HG02623 (cell line): ENCODE data around the gene TMEM61.
"Not testable (repeated sequence)": the region's sequence is repeated elsewhere in the genome, so short reads cannot be mapped to it uniquely, and the experiment has no call there.

Experiments
- ATAC-seq: cut with Tn5 transposase; IDR thresholded peaks from one replicate; pipeline ENCODE4 v1.9.1; 2021; ENCODE audit warnings: moderate library complexity; ENCODE audit not compliant: unreplicated experiment

TMEM61 gene

DNA sequence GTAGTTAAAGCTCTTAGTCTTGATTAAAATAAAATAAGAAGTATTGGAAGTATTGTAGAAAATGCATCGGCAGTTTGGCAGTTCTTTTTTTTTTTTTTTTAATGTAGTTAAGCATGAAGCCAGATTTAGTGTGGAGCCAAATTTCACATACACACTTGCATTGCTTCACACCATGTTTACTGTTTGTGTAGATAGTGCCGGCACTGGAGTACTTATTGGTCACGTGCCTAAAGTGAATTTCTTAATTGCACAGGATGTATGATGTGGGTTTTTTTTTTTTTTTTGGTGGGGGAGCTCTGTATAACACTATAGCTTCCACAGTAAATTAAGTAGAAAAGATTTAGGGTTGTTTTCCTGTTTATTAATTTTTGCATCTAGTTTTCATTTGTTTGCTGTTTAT lies 21.2 kb upstream of the TMEM61 start:
- no peak for ATAC-seq

GRCh38 chr1:54962612-54963395 lies 17.6 kb upstream of the TMEM61 start:
- no peak for ATAC-seq

DNA sequence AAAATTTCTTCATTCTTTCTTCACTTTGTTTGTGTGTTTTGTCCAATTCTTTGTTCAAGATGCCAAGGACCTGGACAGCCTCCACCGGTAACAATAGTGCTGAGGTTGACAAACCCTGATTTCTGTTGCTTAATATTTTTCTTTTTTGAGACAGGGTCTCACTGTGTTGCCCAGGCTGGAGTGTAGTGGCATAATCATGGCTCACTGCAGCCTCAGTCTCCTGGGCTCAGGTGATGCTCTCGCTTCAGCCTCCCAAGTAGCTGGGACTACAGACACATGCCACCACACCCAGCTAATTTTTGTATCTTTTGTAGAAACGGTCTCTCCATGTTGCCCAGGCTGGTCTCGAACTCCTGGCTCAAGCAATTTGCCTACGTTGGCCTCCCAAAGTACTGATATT lies 16.6 kb upstream of the TMEM61 start:
- not testable (repeated sequence) for ATAC-seq

- ATAC-seq, result peak; percentile 61
Observed at GRCh38 chr1:54965624-54966340, 14.6 kb upstream of the TMEM61 start.

DNA sequence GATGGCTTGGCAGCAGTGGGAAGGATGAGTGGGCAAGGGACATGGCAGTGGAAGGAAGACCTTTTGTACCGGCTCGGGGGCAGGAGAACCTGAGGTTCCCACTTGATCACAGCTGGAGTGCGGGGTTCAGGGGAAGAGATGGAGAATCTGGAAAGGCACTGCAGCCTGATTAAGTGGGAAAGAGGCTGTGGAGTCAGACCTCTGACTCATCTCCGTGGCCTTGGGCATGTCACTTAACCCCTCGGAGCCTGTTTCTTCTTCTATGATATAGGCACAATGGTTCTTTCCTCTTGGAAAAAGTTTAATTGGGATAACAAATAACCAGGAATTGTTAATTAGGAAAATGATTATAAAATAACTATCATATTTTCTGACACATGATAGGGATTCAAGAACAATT lies 13.1 kb upstream of the TMEM61 start:
- no peak for ATAC-seq

DNA sequence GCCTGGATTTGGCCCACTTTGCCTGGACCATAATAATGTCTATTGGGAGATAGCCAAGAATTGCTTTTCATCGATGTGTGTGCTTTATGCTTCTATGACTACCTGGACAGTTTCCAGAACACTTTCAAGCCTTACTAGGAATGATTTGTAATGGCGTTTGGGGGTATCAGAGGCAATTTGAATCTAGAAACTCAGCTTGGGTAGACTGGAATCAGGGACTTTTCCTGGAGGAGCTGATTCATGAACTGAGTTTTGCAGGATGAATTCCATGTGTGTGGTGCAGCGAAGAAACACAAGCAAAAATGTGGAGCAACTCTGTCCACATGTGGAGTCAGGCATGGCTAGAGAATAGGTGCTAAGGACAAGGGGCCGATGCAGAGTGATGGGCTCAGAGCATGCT lies 11.9 kb upstream of the TMEM61 start:
- no peak for ATAC-seq

- no peak for ATAC-seq
Observed at GRCh38 chr1:54969879-54970278, 10.5 kb upstream of the TMEM61 start.

GRCh38 chr1:54970901-54971300 lies 9.5 kb upstream of the TMEM61 start:
- ATAC-seq, result no peak

DNA sequence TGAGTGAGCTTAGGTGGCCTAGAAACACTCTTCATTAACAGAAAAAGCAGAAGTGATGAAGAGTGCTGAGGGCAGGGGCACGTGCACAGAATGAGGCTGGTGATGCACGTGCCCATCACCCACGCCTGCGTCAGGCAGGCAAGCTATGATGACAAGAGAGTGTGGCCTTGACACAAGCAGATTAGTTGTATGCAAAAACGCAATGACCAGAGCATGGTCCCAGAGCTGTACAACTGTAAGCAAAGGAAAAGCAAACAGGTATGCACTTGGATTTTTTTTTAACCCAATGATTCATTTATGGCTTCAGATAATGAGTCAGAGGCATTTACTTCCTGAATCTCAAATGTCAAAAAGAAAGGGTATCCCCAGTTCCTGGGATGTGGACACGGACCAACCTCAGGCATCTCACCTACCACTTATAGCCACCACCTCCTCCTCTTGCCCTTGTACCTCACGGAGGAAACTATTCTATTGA lies 9.1 kb upstream of the TMEM61 start:
- peak; percentile 67 for ATAC-seq

GRCh38 chr1:54972436-54972835 lies 8.0 kb upstream of the TMEM61 start:
- ATAC-seq, result no peak

DNA sequence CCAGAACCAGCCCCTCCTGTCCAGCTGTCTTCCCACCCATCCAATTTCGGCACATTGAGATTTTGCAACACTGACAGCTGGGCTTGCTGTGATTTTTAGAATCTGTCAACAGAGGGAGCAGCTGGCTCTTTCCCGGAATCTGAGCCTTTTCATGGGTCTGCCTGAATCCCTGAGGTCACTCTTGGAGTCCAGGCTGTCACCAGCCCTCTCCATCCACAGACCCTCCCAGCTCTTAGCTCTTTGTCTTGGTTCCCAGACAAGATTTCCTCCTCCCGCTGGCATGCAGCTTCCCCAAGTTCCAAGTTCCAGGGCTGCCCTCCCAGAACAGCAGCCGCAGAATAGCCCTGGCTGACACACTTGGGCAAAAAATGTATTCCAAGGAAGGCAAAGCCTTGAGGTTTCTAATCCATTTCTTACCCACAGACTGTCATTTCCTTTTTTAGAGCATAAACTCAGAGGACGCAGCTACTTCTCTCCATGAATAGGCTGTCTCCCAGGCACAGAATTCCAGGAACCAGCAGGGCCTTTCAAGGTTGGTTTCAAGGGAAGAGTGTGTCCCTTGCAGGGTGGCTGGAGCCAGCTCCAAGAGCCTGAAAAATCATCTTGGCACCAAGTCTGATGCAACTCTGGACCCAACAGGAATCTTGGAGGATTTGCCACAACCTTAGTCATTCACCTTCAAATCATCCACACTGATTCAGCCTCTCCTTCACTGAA lies 7.1 kb upstream of the TMEM61 start:
- no peak for ATAC-seq

GRCh38 chr1:54975356-54976108 lies 4.9 kb upstream of the TMEM61 start:
- ATAC-seq, result no peak

- no peak for ATAC-seq
Observed at GRCh38 chr1:54976747-54977146, 3.7 kb upstream of the TMEM61 start.

DNA sequence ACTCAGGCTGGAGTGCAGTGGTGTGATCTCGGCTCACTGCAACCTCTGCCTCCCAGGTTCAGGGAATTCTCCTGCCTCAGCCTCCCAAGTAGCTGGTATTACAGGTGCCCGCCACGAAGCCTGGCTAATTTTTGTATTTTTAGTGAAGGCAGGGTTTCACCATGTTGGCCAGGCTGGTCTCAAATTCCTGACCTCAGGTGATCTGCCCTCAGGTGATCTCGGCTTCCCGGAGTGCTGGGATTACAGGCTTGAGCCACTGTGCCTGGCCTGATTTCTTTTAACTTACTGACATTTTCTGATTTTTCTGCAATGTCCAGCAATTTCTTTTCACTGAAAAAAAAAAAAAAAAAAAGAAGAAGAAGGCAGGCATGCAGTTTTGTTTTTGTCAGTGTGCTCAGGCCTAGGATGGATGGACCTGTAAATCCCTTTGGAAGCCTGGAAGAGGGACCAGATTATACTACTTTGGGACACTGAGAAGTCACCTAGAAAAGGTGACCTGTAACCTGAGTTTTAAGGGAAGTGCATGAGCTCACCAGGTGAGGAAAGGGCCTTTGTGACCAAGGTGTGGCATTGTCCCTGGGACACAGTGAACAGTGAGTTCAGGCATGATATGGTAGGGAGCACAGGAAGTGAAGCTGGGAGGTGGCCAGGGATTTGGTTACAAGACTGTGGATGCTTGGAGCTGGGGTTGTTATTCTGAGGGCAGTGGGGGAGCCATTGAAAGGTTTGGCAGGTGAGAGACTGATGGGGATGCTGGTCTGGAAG lies 2.7 kb upstream of the TMEM61 start:
- no peak for ATAC-seq

DNA sequence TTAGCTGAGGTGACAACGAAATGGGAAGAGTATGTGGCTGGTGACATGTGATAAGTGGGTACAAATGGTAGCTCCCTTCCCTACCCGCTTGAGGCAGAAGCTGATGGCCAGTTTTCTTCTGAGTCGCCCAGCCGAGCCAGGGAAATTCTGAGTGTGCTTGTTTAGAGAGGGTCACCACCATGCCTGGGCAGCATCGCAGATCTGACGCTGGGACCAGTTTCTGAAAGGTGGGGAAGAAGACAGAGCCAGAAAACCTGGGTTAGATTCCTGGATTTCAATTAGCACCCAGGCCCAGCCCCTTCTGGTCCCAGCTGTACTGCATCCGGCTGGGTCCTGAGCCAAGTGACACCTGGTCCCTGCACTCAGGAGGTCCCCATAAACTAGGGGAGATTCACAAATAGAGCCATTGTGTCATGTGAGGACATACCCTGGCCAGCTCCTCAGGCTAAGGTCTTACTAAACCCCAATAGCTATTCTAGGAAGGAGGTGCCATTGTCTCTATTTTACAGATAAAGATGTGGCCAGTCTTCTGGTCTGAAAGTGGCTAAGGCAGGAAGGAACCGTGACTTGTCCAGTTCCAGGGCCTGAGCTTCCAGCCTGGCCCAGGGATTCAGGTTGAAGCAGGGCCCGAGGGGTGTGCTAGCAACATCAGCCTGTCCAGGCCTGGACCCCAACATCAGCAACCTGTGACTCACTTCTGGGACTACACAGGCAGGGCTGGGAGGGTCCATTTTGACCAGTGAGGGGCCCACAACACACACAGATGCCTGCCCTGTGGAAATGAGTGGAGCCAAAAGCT lies 1.7 kb upstream of the TMEM61 start:
- ATAC-seq, result no peak

GRCh38 chr1:54979327-54979891 lies 1.0 kb upstream of the TMEM61 start:
- ATAC-seq, result no peak

DNA sequence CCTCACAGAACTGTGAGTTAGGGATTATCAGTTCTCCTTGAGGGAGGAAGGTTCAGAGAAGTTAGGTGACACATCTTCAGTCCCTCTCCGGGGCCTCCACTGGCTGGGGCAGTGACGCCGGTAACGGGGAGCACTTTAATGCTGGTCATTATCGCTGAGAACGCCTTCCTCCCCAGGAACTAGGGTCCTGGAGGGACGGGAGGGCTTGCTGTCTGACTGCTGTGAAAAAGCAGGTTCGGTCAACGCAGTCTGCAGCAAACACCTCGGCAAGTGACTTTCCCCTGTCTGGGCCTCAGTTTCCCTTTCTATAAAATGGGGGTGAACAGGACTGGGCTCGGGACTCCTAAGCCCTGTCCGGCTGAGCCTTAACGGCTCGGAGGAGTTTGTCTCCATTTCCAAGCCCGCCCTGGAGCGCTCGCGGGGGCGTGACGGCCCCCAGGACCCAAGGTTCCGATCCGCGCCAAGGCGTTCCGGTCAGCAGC lies 341 bp upstream of the TMEM61 start:
- ATAC-seq, result no peak

- ATAC-seq, result no peak
Observed at GRCh38 chr1:54981466-54981865, 1.0 kb downstream of the TMEM61 start.

GRCh38 chr1:54982739-54983138 lies 2.3 kb downstream of the TMEM61 start:
- no peak for ATAC-seq
